Heart left ventricle (tissue), 13 donors: ENCODE measurements around the gene MACROD1.

ENCODE experiments used
- CTCF ChIP-seq, 12 donors: fragments of 200-600 bp; sonication (generic) in 4 of 12; IDR thresholded peaks; one replicate each; pipeline versions ENCODE4 v1.5.0 to v1.8.0; 2018 to 2022; ENCODE audit warnings: antibody characterized with exemption in 12 of 12, mild to moderate bottlenecking in 5 of 12
- POLR2A ChIP-seq, 2 donors: fragments of 450-650 bp; IDR thresholded peaks; one replicate each; pipeline ENCODE4 v1.6.1; 2017; ENCODE audit warnings: antibody characterized with exemption in 2 of 2, mild to moderate bottlenecking in 2 of 2, moderate library complexity in 2 of 2
- donor health status: ischemic (EF 13 %, LVEDD 7.1; RV severe dilation, severe dysfunction).
- donor health status: DM: no; HTN: yes; CAD: no.
- donor health status: DM: no; HTN: no; CAD: no.
- donor health status: ischemic (EF 25% LVEDD 6.9; RV normal size, moderate dysfunction).
- donor health status: ischemic (EF 25% LVEDD 5.7; RV mildly dilated, moderate dysfunction).
- donor health status: ischemic (EF 35%, LVEDD 5.7; RV mildly dilated, moderate dysfunction).
- donor health status: nonischemic (EF 11% LVEDD 7.7; RV severe dilation, severe dysfunction).
- donor health status: DM: yes; HTN: yes; CAD: no.
- donor health status: PGD.
- donor health status: ischemic (EF 29% LVEDD 5.4; RV normal size, mild dysfunction).
- donor health status: nonischemic (EF 23%, LVEDD 6.1; RV moderate dilation, normal function).

DNA sequence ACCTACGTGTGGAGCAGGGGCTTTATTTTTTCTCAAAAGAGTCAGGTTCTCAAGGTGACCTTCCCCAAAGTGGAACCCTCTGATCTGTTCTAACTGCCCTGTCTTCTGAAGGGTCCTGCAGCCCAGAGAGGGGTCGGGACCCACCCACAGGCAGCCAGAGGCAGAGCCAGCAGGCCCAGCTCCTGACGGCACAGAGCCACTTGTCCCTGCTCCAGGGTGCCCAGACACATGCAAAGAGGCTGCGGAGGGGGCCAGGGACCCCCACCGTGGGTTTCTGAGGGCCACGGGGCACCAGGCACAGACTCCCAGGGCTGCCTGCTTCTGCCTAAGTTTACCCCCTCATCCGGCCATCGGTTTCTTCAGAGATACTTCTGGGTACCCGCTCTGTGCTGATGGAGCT, 93.0 kb downstream of the MACROD1 start:
- TF ChIP-seq POLR2A (IDR thresholded peaks at IDR 0.05): no peak
- TF ChIP-seq CTCF (IDR thresholded peaks at IDR 0.05): no peak
